ELF-1 (cell line): Measurements from ENCODE around the gene SLC23A1.
"Not testable (repeated sequence)": the region's sequence is repeated elsewhere in the genome, so short reads cannot be mapped to it uniquely, and the experiment has no call there.

Source experiments
- DNase-seq: peaks from one replicate; pipeline ENCODE4 v3.0.0-alpha.2; 2016; ENCODE audit warnings: low read depth, low spot score

SLC23A1 gene

GRCh38 chr5:139383275-139383992 lies at the start of gene SLC23A1:
TSS of gene SLC23A1 (minus strand) at chr5:139383297. CDS start at chr5:139383253, 44 bp downstream.
- no peak for DNase-seq

GRCh38 chr5:139431706-139432105 lies 48.6 kb upstream of the SLC23A1 start:
- DNase-seq: no peak

- no peak for DNase-seq
Measured at GRCh38 chr5:139430015-139430414, 46.9 kb upstream of the SLC23A1 start.

GRCh38 chr5:139426203-139426885 lies 43.2 kb upstream of the SLC23A1 start:
- DNase-seq: no peak

GRCh38 chr5:139425497-139425896 lies 42.4 kb upstream of the SLC23A1 start:
- no peak for DNase-seq

GRCh38 chr5:139422307-139422893 lies 39.3 kb upstream of the SLC23A1 start:
- peak; percentile 34 for DNase-seq

GRCh38 chr5:139419226-139420192 lies 36.4 kb upstream of the SLC23A1 start:
- DNase-seq: peak; percentile 25

- no peak for DNase-seq
Measured at GRCh38 chr5:139418793-139419192, 35.7 kb upstream of the SLC23A1 start.

GRCh38 chr5:139417214-139417613 lies 34.1 kb upstream of the SLC23A1 start:
- DNase-seq: no peak

- no peak for DNase-seq
Measured at GRCh38 chr5:139416651-139417050, 33.6 kb upstream of the SLC23A1 start.

- no peak for DNase-seq
Measured at GRCh38 chr5:139415869-139416268, 32.8 kb upstream of the SLC23A1 start.

GRCh38 chr5:139415221-139415861 lies 32.2 kb upstream of the SLC23A1 start:
- DNase-seq: no peak

- DNase-seq: no peak
Measured at GRCh38 chr5:139414581-139415130, 31.6 kb upstream of the SLC23A1 start.

- no peak for DNase-seq
Measured at GRCh38 chr5:139413963-139414362, 30.9 kb upstream of the SLC23A1 start.

GRCh38 chr5:139413153-139413552 lies 30.1 kb upstream of the SLC23A1 start:
- no peak for DNase-seq

- no peak for DNase-seq
Measured at GRCh38 chr5:139410993-139411828, 28.1 kb upstream of the SLC23A1 start.

- no peak for DNase-seq
Measured at GRCh38 chr5:139410121-139410992, 27.3 kb upstream of the SLC23A1 start.

GRCh38 chr5:139409116-139409515 lies 26.0 kb upstream of the SLC23A1 start:
- not testable (repeated sequence) for DNase-seq

GRCh38 chr5:139408191-139408590 lies 25.1 kb upstream of the SLC23A1 start:
- no peak for DNase-seq
